ENCODE measurements around the gene C10orf143. TPM values are rescaled to one million over a fixed set of nuclear protein-coding genes. Genes with fewer than 3 reads are reported as not detected.

Gene C10orf143
- total RNA-seq, 4 donors from 2014 or later, result 3.7 to 5.0 (median 4.3) TPM

DNA sequence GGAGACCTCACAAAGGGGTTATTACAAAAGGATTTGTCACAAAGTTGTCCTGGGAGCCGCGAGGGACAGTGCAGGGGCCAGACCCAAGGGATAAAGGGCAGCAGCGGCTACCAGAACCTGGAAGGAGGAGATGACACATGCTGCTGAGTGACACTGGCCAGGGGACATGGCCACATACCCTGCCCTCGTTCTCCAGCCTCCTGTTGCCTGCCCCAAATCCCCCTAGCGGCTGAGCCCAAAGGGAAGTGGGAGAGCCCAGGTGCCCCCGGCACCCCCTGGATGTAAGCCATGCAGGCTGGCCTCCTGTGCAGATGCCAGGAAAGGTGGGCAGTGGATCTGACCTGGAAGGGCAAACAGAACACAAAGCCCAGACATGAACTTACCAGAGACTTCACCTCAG is 42.7 kb downstream of the C10orf143 start:
- WGBS, result 83% methylated on average over 6 of the region's 6 CpGs
- no peak for DNase-seq (ENCODE audit: extremely low spot score)
- H3K4me3 ChIP-seq, result no peak overlapping the region
- intact Hi-C loops (cut with DNase I), result no loop called here
- H3K27me3 ChIP-seq, result no peaks in the 10 kb centered on the region
- TF ChIP-seq EP300 (IDR thresholded peaks at IDR 0.05) (no peak), POLR2A (IDR thresholded peaks at IDR 0.05; ENCODE audit: low read depth) (no peak), POLR2AphosphoS5 (IDR thresholded peaks at IDR 0.05) (no peak)
- H3K27ac ChIP-seq (replicated peaks in 1 of 4), result no peak overlapping the region
- H3K4me1 ChIP-seq, result no peaks in the 10 kb centered on the region
- peaks cover 0 to 6% (median 0%) of the 10 kb centered on the region in 4 donors for H3K9me3 ChIP-seq
- peaks cover 0 to 37% (median 14%) of the 10 kb centered on the region in 4 donors for H3K36me3 ChIP-seq

GRCh38 chr10:130066743-130067142 is 43.9 kb downstream of the C10orf143 start:
- Histone ChIP-seq H3K27ac (replicated peaks in 1 of 4) (no peak overlapping the region), H3K9me3 (no peaks in the 10 kb centered on the region), H3K27me3 (no peaks in the 10 kb centered on the region), H3K36me3 (peaks cover 0 to 40% (median 14%) of the 10 kb centered on the region in 4 donors), H3K4me1 (no peaks in the 10 kb centered on the region), H3K4me3 (no peak overlapping the region)
- no peak for DNase-seq (ENCODE audit: extremely low spot score)
- WGBS, result 92% methylated on average over 7 of the region's 7 CpGs
- TF ChIP-seq, protein P1, sequence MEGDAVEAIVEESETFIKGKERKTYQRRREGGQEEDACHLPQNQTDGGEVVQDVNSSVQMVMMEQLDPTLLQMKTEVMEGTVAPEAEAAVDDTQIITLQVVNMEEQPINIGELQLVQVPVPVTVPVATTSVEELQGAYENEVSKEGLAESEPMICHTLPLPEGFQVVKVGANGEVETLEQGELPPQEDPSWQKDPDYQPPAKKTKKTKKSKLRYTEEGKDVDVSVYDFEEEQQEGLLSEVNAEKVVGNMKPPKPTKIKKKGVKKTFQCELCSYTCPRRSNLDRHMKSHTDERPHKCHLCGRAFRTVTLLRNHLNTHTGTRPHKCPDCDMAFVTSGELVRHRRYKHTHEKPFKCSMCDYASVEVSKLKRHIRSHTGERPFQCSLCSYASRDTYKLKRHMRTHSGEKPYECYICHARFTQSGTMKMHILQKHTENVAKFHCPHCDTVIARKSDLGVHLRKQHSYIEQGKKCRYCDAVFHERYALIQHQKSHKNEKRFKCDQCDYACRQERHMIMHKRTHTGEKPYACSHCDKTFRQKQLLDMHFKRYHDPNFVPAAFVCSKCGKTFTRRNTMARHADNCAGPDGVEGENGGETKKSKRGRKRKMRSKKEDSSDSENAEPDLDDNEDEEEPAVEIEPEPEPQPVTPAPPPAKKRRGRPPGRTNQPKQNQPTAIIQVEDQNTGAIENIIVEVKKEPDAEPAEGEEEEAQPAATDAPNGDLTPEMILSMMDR (IDR thresholded peaks at IDR 0.05), result no peak
- TF ChIP-seq POLR2A (IDR thresholded peaks at IDR 0.05; ENCODE audit: low read depth), result no peak
- no peak for TF ChIP-seq POLR2AphosphoS5 (IDR thresholded peaks at IDR 0.05)
- no peak for TF ChIP-seq EP300 (IDR thresholded peaks at IDR 0.05)
- intact Hi-C loops (cut with DNase I), result no loop called here

DNA sequence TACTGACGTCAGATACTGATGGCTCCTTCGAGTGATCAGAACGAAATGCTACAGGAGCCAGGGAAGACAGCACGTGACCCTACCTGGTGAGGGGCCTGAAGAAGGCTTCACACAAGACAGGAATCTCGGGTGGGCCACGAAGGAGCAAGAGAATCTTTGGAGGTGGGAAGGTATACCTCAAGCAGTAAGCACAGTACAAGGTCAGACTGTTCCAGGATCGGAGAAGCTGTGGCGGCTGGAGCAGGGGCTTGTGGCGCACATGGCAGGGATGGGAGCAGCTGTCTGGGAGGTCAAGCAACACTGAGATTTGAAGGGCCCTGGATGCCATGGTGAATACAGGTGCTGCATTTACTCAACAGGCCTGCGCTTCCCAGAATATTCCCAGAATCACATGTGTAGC is 45.4 kb downstream of the C10orf143 start:
- Histone ChIP-seq H3K36me3 (peaks cover 0 to 40% (median 14%) of the 10 kb centered on the region in 4 donors), H3K4me3 (no peak overlapping the region), H3K27ac (replicated peaks in 1 of 4) (no peak overlapping the region), H3K27me3 (no peaks in the 10 kb centered on the region), H3K4me1 (no peaks in the 10 kb centered on the region), H3K9me3 (no peaks in the 10 kb centered on the region)
- DNase-seq (ENCODE audit: extremely low spot score), result peak; percentile 86
- 90% methylated on average over 10 of the region's 10 CpGs for WGBS
- intact Hi-C loops (cut with DNase I), result no loop called here
- TF ChIP-seq POLR2AphosphoS5 (IDR thresholded peaks at IDR 0.05), result no peak
- no peak for TF ChIP-seq POLR2A (IDR thresholded peaks at IDR 0.05; ENCODE audit: low read depth)
- TF ChIP-seq EP300 (IDR thresholded peaks at IDR 0.05), result no peak
- TF ChIP-seq, protein P1 (IDR thresholded peaks at IDR 0.05), result no peak

GRCh38 chr10:130064783-130065182 is 45.8 kb downstream of the C10orf143 start:
- Histone ChIP-seq H3K27me3 (no peaks in the 10 kb centered on the region), H3K4me1 (no peaks in the 10 kb centered on the region), H3K27ac (replicated peaks in 1 of 4) (no peak overlapping the region), H3K9me3 (no peaks in the 10 kb centered on the region), H3K36me3 (peaks cover 0 to 40% (median 14%) of the 10 kb centered on the region in 4 donors), H3K4me3 (no peak overlapping the region)
- WGBS, result 90% methylated on average over 4 of the region's 5 CpGs
- DNase-seq (ENCODE audit: extremely low spot score), result peak; percentile 86
- intact Hi-C loops (cut with DNase I), result no loop called here
- TF ChIP-seq, protein P1 (IDR thresholded peaks at IDR 0.05), result no peak
- no peak for TF ChIP-seq POLR2A (IDR thresholded peaks at IDR 0.05; ENCODE audit: low read depth)
- no peak for TF ChIP-seq EP300 (IDR thresholded peaks at IDR 0.05)
- no peak for TF ChIP-seq POLR2AphosphoS5 (IDR thresholded peaks at IDR 0.05)

DNA sequence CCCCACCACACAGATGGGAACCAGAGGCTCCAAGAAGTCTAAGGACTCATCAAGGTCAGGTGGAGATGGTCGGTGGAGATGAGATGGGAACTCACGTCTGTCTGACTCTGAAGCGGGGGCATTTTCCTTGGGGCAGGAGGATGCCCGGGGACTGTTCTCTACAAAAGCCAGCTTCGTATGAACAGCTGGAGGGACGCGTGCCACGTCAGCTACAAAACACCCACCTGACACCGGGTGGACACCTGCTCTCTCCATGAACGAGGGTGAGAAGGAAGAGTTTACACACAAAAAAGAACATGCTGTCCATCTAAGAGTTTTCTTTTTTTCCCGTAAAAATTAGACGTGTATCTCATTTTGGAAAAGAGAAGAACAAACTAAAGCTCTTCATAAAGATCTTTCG is 47.7 kb downstream of the C10orf143 start:
- intact Hi-C loops (cut with DNase I), result no loop called here
- TF ChIP-seq POLR2A (IDR thresholded peaks at IDR 0.05; ENCODE audit: low read depth) (no peak), EP300 (IDR thresholded peaks at IDR 0.05) (no peak), POLR2AphosphoS5 (IDR thresholded peaks at IDR 0.05) (no peak)
- TF ChIP-seq, protein P1 (IDR thresholded peaks at IDR 0.05), result no peak
- peak; percentile 77 for DNase-seq (ENCODE audit: extremely low spot score)
- no peaks in the 10 kb centered on the region for H3K27me3 ChIP-seq
- 93% methylated on average over 13 of the region's 13 CpGs for WGBS
- no peak overlapping the region for H3K27ac ChIP-seq (replicated peaks in 1 of 4)
- H3K4me1 ChIP-seq, result no peaks in the 10 kb centered on the region
- no peak overlapping the region for H3K4me3 ChIP-seq
- H3K36me3 ChIP-seq, result peaks cover 0 to 37% (median 13%) of the 10 kb centered on the region in 4 donors
- no peaks in the 10 kb centered on the region for H3K9me3 ChIP-seq
